GM18508 (cell line): Measurements from ENCODE around the gene ALPP.
"Not testable (repeated sequence)": the region's sequence is repeated elsewhere in the genome, so short reads cannot be mapped to it uniquely, and the experiment has no call there.

Experiments
- ATAC-seq: cut with Tn5 transposase; IDR thresholded peaks from one replicate; pipeline ENCODE4 v1.9.1; 2021; ENCODE audit warnings: moderate number of reproducible peaks; ENCODE audit not compliant: insufficient read depth, unreplicated experiment

ALPP gene

DNA sequence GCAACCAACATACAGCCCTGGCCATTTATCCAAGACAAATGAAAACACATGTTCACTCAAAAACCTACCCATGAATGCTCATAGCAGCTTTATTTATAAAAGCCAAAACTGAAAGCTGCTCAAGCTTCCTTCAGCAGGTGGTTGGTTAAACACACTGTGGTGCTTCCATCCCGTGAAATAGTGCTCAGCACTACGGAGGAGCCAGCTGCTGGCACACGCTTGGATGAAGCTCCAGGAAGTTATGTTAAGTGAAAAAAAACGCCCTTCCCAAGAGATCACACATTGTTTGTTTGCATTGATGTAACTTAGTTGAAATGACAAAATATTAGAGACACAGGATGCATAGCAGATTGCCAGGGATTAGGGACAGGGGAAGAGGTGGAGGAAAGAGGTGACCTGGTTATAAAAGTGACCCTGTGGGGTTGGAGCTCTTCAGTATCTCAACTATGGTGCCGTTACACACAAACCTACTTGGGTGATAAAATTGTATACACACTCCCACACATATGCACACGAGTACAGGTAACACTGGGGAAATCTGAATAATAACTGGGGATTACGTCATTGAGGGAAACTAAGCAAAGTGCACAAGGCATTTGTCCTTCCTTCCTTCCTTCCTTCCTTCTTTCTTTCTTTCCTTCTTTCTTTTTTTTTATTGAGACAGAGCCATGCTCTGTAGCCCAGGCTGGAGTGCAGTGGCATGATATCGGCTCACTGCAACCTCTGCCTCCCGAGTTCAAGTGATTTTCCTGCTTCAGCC, 21.9 kb downstream of the ALPP start:
- ATAC-seq: no peak

DNA sequence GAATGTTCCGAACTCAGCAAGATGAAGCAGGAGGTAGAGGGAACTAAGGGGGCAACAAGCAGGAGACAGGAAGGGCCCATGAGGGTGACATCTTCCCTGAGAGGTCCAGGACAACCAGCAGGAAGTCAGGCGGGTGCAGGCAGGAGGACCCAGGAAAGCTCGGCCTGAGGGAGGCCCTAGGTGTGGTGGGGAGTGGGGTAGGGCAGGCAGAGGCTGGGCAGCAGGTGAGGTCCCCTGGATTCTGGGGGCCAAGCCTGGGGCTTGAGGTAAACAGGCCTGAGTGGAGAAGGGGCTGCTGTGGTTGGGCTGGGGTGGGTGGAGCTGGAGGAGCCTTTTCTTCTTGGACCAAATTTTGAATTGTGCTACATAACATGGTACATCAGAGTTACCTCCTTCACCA, 24.0 kb downstream of the ALPP start:
- ATAC-seq: no peak

- ATAC-seq: no peak
Measured at GRCh38 chr2:232405943-232406510, 27.5 kb downstream of the ALPP start.

DNA sequence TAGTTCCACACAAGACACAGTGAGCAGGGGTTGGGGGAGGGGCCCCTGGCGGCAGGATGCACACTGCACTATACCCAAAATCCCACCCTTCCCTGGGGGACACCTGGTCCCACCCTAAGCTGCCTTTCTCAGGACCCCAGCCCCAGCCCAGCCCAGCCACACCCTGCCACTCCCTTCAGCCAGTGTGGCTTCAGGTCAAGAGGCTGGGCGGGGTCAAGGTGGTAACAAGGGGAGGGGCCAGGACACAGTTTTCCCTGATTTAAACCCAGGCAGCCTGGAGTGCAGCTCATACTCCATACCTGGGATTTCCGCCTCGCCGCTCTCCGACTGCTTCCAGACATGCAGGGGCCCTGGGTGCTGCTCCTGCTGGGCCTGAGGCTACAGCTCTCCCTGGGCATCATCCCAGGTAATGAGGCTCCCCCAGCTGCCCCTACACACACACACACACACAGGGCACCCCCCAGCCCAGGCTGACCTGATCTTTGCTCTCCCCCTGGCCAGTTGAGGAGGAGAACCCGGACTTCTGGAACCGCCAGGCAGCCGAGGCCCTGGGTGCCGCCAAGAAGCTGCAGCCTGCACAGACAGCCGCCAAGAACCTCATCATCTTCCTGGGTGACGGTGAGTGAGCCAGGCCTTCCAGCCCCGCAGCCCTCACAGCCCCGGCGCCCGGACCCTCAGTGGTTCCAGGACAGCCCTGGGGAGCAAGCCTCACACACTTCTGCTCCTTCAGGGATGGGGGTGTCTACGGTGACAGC, 28.2 kb downstream of the ALPP start, which contains the start of gene ALPG:
TSS of gene ALPG (plus strand) at position 289 of the 755 bp plus-strand sequence. CDS start at position 340, 51 bp downstream.
- no peak for ATAC-seq

DNA sequence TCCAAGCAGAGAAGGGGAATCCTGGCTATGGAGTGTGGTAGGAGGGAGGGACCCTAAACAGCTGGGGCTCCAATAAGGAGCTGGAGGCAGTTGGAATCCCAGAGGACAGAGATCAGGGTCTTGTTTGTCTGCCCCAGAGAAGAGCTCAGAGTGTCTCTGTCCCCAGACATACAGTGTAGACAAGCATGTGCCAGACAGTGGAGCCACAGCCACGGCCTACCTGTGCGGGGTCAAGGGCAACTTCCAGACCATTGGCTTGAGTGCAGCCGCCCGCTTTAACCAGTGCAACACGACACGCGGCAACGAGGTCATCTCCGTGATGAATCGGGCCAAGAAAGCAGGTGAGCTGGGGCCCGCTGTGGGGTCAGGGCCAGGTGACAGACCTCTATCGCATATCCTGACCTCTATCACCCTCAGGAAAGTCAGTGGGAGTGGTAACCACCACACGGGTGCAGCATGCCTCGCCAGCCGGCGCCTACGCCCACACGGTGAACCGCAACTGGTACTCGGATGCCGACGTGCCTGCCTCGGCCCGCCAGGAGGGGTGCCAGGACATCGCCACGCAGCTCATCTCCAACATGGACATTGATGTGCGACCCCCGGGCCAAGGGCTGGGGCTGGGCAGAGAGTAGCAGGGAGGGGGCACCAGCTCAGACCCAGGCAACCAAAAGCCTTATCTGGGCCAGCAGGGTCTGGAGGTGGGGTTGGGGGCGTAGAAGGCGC, 29.0 kb downstream of the ALPP start:
- ATAC-seq: not testable (repeated sequence)

DNA sequence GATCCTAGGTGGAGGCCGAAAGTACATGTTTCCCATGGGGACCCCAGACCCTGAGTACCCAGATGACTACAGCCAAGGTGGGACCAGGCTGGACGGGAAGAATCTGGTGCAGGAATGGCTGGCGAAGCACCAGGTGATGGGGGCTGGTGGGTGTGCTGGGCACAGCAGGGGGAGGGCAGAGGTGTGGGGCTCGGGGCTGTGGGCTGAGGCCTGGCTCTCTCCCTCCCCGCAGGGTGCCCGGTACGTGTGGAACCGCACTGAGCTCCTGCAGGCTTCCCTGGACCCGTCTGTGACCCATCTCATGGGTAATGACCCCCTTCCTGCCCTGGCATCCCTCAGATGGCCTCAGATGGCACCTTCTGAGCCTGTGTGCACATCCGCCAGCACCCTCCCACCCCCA, 29.7 kb downstream of the ALPP start:
- not testable (repeated sequence) for ATAC-seq

- ATAC-seq: not testable (repeated sequence)
Measured at GRCh38 chr2:232409617-232410016, 31.1 kb downstream of the ALPP start.

DNA sequence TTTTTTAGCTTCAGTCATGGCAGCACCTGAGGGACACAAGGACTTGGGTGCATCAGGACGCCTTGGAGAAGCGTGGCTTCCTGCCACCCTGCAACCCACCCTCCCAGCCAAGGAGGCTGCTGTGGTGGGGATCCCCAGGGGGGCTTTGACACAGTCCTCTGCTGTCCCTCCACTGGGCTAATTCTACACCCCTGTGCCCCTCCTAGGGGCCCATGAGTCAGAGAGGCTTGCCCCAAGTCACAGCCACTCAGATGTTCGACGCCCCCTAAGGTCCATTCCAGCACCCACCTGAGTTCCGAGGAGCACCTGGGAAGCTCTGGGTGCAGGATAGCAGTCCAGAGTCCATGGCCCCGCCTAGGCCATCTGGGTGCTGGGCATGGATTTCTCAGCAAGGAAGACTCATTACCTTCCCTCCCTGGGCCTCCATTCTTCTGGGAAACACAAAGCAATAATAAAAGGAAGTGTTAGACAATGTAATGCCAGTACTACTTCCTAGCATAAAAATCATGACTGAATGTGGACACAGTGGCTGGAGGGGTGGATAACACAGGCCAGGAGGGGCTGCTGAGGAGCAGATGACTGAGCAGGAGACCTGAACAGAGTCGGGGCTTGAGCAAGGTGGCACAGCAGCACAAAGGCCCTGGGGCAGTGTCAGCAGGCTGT, 31.8 kb downstream of the ALPP start:
- no peak for ATAC-seq

DNA sequence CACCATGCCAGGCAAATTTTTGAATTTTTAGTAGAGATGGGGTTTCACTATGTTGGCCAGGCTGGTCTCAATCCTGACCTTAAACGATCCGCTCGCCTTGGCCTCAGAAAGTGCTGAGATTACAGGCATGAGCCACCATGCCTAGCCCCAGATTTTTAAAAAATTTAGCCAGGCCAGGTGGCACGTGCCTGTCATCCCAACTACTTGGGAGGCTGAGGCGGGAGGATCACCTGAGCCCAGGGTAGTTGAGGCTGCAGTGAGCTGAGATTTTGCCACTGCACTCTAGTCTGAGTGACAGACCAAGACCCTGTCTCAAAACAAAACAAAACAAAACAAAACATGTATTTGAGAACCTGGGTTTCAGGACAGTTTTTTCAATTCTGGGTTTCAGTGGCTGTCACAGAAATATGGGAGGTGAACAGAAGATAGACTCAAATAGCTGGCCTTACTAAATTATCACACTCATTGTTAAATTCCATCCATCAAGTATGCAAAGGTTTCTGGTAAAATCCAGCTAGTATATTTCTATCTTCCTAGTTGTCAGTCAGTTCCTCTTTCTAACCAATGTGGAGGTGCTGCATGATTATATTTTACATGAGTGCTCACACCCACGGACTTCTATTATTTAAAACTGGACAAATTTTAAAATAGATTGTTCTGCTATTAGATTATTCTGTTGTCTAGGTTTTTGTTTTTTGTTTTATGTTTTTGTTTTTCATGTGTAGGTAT, 33.5 kb downstream of the ALPP start:
- ATAC-seq: no peak

- no peak for ATAC-seq
Measured at GRCh38 chr2:232412986-232413385, 34.4 kb downstream of the ALPP start.

DNA sequence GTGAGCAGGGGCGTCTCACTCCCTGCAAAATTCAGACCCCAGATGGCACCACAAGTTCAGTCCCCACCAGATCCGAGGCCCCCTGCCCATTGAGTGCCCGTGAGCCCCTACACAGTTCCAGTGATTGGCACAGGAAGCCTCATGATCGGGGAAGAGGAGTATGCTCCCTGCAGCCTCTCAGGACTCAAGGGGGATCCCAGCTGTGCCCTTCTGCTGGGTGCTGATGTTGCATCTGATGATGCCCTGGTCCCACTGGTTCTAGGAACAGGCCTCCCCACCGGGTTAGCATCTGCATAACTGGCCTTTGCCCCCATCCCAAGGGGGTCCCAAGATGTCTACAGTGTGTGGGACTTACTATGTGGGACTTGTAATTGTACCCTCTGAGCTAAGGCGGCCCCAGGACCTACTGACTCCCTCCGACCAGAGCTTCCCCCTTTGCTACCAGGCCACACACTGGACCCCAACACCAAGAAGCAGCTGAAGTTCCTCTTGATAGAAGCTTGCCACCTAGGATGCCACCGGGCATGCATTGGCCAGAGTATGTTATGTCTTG, 36.7 kb downstream of the ALPP start:
- no peak for ATAC-seq

GRCh38 chr2:232415736-232416520, 37.4 kb downstream of the ALPP start:
- no peak for ATAC-seq

DNA sequence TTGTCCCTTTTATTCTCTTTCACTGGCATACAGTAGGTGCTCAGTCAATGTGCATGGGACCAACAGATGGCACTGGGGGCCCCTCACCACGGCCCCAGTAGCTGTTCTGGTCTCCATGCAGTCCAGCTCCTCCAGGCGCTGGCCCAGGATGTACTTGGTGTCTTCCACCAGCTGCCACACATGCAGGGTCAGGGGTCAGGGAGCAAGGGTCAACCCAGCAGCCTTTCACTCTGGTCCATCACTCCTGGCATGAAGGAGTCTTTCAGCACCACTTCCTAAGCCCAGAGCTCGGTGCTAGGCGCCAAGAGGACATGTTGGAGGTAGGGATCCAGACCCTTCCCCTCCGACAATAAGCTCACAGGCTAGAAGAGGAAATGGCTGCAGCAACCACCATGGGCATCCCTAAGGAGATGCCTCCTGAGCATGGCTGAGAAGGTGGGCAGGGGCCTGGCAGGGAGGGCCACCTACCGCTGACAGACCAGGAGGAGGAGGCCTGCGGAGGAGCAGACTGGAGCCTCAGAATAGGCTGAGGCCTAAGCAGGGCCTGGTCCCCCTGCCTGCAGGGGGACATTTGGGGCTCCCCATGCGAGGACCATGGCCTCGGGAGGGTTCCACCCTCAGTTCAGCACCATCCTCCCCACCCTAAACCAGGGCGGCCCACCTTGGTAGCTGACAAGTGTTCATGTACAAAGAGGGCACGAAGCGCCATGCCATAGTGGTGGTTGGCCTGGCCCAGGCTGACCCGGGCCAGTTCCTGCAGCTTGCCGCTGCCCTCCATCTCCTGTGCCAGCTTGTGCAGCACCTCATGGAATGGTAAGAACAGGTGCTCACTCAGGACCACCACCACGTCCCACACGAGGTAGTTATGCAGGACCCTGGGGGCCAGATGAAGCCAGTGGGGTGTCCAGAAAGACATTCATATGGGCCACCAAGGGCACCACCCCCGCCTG, 38.2 kb downstream of the ALPP start:
- no peak for ATAC-seq

- no peak for ATAC-seq
Measured at GRCh38 chr2:232417489-232417888, 38.9 kb downstream of the ALPP start.

DNA sequence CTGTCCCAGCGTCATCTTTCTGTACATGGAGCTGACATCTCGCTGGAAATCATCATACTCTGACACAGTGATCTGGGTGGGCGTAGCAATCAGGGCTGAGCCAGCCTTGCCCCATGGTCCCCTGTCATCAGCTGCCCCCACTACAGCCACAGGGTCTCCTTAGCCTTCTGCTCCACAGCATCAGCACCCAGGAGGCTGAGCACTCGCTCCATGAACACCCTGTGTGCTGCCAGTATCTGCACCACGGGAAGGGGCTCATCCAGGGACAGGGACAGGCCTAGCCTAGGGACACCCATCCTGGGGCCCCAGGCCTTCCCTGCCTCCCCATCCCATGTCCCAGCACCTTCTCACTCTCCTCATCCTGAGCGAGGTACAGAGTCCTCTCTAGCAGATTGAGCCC, 39.5 kb downstream of the ALPP start:
- ATAC-seq: no peak

DNA sequence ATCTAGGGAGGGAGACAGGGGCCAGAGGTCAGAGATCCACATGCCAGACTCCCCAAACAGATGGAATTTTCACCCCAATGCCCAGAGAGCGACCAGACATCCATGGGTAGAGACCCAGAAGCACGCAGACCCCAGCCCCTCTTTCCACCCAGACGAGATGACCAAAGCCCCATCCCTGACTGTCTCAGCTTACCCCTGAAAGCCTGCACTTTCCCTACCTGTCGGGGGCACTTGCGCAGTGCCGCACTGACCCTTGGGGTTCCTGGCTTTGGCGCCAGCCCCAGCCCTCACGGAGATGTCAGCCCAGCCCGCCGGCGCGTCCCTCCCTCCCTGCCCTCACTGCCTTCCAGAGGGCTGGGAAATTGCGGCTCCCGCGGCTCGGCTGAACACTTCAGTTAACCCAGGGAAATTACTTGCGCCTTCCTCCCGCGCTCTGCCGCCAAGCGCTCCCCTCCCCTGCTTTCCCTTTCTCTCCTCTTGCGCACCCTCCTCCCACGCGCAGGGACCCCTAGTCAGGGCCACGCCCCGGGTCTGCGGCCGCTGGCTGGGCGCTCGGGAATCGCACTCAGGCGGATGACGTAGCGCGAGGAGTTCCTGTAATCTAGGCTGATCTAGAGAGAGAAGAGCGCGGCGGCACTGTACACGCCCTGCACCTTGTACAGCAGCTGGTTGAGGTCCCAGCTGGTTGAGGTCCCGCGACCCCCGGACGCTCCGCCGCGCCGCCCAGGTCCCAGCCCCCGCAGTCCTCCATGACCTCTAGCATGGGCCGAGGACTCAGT, 40.1 kb downstream of the ALPP start:
- no peak for ATAC-seq
